ENCODE data around the gene FAM111A.
"Not testable (repeated sequence)": the region's sequence is repeated elsewhere in the genome, so short reads cannot be mapped to it uniquely, and the experiment has no call there.

The FAM111A gene

GRCh38 chr11:59142530-59143507, at the start of gene FAM111A:
Gene FAM111A (plus strand): TSS chr11:59142856. CDS start chr11:59148873, 6,017 bp downstream.
- peak; percentile 68 to 72 for DNase-seq (ENCODE audit: extremely low read depth in 1 of 2, low read depth in 1 of 2)

DNA sequence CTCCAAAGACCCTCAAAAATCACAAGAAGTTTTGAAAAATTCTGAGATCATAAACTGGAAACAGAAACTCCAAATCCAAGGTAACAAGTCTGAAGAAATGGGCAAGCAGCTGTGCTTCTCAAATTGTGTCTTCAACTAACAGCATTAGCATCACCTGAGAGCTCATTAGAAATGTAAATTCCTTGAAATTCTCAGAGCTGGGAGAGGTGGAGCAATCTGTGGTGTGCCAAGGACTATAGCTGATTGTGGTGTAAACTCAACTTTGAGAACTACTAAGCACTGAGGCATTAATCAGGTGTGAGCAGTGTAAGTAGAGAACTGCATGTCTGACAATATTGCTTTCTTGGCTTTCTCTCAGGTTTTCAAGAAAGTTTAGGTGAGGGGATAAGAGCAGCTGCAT, 49.1 kb upstream of the FAM111A start:
- not testable (repeated sequence) for DNase-seq (ENCODE audit: extremely low read depth in 1 of 2, low read depth in 1 of 2)

GRCh38 chr11:59095225-59095624, 47.4 kb upstream of the FAM111A start:
- not testable (repeated sequence) for DNase-seq (ENCODE audit: extremely low read depth in 1 of 2, low read depth in 1 of 2)

DNA sequence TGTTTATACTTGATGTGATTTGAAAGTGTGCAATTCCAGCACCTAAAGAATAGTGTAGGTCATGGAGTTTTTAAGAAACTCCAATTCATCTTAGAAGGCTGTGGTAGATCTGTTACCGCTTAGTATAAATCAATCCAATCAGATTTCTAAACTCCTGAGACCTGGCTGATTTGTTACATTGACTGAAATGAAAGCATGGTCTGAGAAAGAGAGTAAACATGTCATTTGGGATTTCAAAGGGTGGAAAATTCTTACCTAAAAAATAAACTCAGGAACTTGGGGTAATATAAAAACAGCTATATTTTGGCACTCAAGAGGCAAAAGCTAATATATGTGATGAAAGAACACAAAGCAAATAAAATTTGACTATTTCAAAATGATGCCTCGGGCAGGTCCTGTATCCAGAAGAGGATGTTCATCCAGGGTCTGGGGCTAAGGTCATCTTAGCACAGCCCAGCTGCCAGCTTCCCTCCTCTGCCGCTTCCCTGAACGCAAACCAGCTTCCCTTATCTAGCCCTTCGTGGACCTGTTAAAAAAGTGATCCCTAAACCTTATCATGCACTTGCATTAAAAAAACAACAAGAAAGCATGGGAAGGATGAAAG, 46.6 kb upstream of the FAM111A start:
- not testable (repeated sequence) for DNase-seq (ENCODE audit: extremely low read depth in 1 of 2, low read depth in 1 of 2)

DNA sequence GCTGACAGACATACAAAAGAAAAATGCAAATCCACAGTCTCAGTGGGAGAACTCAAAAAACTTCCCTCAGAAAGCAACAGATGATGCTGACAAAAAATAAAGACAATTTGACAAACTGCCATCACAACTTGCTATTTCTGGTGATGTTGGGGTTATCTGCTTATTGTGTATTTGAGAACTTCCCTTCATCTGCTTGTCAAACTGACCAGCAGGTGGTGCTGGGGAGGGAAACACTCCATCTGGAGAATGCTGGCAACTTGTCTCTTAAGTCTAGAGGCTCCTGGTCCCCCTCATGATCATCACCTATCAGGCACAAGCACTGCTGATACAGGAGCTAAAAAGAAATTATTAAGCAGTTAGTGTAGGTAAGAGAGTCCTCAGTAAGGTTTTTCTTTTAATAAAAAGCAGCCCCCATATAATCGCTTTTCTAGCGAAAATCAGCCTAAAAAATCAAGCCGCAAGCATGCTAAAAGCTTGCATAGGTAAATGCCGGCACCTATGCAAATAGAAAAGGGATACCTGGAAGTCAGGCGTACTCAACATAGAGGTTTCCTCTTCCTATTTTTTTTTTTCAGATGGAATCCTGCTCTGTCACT, 45.4 kb upstream of the FAM111A start:
- DNase-seq (ENCODE audit: extremely low read depth in 1 of 2, low read depth in 1 of 2): peak; percentile 24 to 41

DNA sequence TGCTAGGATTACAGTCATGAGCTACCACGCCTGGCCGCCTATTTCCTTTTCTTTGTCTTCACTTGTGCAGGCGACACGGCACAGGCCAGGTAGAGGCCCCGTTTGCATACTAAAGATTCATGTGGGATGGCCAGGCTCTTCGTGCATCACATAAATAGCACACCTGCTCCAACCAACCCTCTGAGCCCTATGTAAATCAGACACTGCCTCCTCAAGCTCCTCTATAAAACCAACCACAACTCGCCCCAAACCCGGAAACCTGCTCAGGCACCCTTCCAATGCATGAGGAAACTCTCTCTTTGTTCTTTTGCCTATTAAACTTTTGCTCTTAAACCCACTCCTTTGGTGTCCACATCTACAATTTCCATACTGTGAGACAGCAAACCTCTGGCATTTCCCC, 44.7 kb upstream of the FAM111A start:
- not testable (repeated sequence) for DNase-seq (ENCODE audit: extremely low read depth in 1 of 2, low read depth in 1 of 2)

GRCh38 chr11:59102259-59102765, 40.3 kb upstream of the FAM111A start:
- DNase-seq (ENCODE audit: extremely low read depth in 1 of 2, low read depth in 1 of 2): peak in 1 of 2 donors; percentile 24

DNA sequence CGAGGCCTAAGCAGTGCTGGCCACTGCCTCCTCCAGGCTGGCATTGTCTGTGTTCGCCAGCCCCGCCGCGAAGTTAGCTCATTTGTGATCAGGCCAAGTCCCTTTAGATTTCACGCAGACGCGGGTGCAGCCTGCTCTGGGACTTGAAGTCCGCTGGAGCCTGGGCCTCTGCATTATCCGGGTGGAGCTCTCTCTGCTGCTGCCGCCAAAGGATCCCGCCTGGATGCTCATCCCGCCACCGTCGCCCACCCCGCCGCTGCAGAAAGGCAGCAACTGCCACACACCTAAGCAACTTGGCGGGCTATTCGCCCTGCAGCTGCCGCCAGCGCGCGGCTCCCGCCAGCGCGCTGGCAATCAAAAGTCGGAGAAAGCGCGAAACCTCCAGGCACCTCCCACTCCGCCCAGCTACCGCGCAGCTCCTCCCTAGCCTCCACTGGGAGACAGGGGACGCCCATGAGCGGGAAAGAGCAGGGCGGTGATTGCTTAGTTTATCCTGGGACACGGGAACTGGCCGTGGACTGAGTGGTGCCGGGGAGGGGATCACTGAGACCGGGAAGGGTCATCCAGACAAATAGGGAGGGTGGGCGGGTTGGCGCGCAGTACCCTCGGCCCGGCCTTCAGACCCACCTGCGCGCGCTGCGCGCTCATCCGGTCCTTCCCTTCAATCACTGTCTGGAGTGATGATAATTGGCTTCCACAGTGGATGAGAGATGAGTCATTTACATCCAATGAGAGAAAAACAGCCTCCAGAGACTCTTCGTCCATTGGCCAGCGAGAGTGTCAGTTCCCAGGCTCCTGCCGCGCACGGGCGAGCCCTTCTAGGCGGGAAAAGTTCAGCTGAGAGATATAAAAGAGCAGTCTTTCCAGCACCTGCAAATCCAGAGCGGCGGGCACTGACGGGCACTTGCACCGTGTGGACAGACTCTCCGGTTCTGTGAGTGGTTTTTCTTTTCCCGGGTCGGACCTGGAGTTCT, 36.0 kb upstream of the FAM111A start, which contains the start of gene FAM111B:
Gene FAM111B, plus strand, starts transcription at position 875 of the 974 bp plus-strand sequence. CDS start 2,389 bp downstream, outside the sequence.
- DNase-seq (ENCODE audit: extremely low read depth in 1 of 2, low read depth in 1 of 2): peak in 1 of 2 donors; percentile 1

DNA sequence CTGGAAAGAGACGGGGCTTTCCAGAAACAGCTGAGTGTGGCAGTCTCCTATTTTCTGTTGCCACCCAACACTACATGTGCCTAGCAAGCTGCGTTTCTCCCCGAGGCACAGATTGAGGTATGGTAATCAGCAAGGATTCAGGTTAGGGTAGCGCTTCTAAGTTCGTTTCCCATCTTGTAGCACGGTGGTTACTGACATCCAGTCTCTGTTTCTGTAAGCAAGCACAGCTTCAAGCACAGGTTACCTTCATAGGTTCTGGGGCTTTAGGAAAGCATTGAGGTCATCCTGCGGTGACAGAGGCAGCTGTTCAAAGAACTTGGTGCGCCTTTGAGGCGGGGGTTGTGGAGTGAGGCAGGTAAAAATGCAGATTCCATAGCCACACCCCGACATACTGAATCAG, 34.9 kb upstream of the FAM111A start:
- not testable (repeated sequence) for DNase-seq (ENCODE audit: extremely low read depth in 1 of 2, low read depth in 1 of 2)

DNA sequence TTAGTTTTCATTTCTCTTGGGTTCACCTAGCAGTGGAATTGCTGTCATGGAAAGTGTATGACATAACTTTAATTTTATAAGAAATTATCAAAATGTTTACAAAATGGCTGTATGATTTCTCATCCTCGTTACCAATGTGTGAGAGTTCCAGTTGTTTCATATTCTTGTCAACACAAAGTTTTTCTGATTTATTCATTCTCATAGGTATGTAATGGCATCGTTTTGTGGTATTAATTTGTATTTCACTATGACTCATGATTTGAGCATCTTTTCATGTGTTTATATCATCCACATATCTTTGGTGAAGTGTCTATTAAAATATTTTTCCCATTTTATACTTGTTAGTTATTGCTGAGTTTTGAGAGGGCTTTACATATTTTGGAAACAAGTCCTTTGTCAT, 30.2 kb upstream of the FAM111A start:
- no peak for DNase-seq (ENCODE audit: extremely low read depth in 1 of 2, low read depth in 1 of 2)

- no peak for DNase-seq (ENCODE audit: extremely low read depth in 1 of 2, low read depth in 1 of 2)
Observed at GRCh38 chr11:59114344-59114743, 28.3 kb upstream of the FAM111A start.

DNA sequence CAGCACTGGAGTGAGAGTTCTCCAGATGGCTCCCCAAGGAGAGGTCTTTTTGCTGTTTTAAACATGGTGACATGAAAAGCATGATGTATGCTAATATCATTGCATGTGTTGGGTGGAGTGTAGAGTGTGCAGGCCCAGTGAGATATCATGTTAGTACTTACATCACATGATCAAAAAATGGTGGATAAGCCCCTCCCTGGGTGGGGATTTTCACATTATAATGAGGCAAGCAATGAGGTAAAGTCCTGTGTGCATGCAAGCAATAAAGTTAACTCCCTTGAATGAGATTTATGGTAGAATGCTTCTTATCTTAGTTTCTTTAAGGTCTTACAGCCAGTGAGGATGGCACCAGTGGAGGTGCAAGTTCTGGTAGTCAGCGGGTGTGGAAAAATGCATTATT, 27.1 kb upstream of the FAM111A start:
- no peak for DNase-seq (ENCODE audit: extremely low read depth in 1 of 2, low read depth in 1 of 2)

DNA sequence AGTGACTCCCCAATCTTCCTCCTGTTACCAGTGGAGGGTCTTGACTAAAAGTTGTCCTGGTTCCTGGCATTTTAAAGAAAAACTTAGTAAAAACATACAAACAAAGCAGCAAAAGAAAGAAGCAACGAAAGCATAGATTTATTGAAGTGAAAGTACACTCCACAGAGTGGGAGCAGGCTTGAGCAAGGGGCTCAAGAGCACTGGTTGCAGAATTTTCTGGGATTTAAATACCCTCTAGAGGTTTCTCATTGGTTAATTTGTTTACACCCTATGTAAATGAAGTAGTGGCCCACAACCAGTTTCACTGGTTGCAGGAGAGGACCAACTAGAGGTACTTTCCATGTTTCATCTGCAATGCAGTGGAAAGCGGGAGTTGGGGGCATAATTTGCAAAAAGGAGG, 24.9 kb upstream of the FAM111A start:
- no peak for DNase-seq (ENCODE audit: extremely low read depth in 1 of 2, low read depth in 1 of 2)

DNA sequence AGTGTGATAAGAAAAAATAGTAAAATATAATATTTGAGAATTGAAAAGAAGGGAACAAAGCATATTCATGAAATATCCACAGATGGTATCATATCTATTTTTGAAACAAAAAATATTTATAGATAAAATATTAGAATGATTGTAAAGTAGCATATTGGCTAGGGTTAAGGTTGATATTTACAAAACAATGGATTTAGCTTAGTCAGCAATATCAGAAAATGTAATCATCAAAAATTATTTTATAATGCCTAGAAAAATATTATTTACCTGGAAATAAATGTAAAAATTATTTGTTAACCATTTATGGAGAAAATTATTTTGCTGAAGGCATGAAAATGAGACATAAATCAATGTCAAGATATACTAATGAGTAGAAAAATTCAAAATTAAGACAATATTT, 22.8 kb upstream of the FAM111A start:
- no peak for DNase-seq (ENCODE audit: extremely low read depth in 1 of 2, low read depth in 1 of 2)

GRCh38 chr11:59135648-59136461, 6.8 kb upstream of the FAM111A start:
- peak; percentile 72 to 83 for DNase-seq (ENCODE audit: extremely low read depth in 1 of 2, low read depth in 1 of 2)

GRCh38 chr11:59136551-59136950, 6.1 kb upstream of the FAM111A start:
- DNase-seq (ENCODE audit: extremely low read depth in 1 of 2, low read depth in 1 of 2): not testable (repeated sequence)

DNA sequence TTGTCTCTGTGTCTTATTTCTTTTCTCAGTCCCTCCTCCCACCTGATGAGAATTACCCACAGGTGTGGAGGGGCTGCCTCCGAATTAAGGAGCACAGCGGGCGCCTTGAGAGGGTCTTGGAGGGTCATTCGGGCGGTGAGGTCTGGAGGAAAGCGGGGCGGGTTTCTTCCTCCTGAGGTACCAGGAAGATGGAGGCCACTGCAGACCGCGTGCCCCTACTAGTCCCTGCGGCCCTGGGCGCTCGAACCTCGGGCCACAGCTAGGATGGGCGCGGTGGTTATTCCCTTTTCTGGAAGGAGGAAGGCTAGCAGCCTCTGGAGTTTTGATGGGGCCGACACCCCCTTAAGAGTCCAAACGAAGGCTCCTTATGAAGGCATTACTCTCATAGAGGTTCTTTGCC, 5.5 kb upstream of the FAM111A start:
- DNase-seq (ENCODE audit: extremely low read depth in 1 of 2, low read depth in 1 of 2): no peak

- no peak for DNase-seq (ENCODE audit: extremely low read depth in 1 of 2, low read depth in 1 of 2)
Observed at GRCh38 chr11:59138643-59139042, 4.0 kb upstream of the FAM111A start.

GRCh38 chr11:59141191-59141590, 1.5 kb upstream of the FAM111A start:
- no peak for DNase-seq (ENCODE audit: extremely low read depth in 1 of 2, low read depth in 1 of 2)
